Measurements from ENCODE around the gene PRDM15.

PRDM15 gene

DNA sequence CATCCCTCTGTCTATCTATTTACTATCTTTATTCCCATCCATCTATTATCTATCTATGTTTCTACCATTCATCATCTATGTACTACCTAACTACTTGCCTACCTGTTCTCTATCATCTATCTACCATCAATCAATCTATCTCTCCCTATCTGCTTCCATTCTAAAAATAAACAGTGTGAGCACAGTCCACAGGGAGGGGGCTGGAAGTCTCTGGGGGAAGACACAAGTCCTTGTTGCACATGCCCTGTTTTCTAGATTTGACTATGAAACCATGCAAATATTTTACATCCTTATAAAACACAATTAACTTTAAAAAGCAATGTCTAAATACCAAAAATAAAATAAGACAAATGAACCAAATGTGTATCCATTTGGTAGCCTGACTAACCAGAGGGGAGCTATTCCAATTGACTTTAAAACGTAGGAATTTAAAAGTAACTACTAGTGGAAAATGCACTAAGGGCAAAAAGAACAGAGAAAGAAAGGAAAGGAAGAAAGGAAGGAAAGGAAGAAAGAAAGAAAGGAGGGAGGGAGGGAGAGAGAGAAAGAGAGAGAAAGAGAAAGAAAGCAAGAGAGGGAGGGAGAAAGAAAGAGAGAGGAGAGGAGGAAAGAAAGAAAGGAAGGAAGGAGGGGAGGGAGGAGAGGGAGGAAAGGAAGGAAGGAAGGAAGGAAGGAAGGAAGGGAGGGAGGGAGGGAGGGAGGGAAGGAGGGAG is 98.7 kb downstream of the PRDM15 start:
- Histone ChIP-seq H3K4me1 (peaks cover 0 to 36% (median 12%) of the 10 kb centered on the region in 10 experiments; a peak in 11 of 20 replicates), H3K27ac (no peak overlapping the region), H3K4me2 (peak overlapping the region in 2 of 11 experiments; percentile 5 to 21; a peak in 1 of 22 replicates), H4K20me1 (no peaks in the 10 kb centered on the region), H3K9ac (no peak overlapping the region), H3K27me3 (peaks cover 0 to 7% (median 0%) of the 10 kb centered on the region in 11 experiments; a peak in 3 of 22 replicates), H3K9me3 (replicated peaks in 1 of 11) (no peaks in the 10 kb centered on the region), H3K4me3 (no peak overlapping the region), H3K36me3 (no peaks in the 10 kb centered on the region)
- TF ChIP-seq Cebpa-rat (IDR thresholded peaks at IDR 0.05): no peak

DNA sequence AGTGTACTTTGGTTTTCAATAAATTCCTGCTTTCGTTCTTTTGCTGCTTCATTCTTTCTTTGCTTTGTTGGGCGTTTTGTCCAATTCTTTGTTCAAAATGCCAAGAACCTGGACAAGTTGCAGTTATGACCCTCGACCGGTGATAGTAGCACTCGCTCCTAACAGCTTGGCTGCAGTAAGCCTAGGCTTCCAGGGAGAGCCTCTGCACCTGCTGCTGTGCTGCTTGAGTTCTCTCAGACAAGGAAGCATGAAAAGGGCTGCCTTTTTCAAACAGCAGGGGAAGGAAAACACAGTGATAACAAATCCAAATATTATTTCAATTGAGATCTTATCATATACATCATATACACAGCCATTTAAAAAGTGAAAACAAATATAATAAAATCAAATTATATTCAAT is 99.5 kb downstream of the PRDM15 start:
- peaks cover 0 to 7% (median 0%) of the 10 kb centered on the region in 11 experiments; a peak in 3 of 22 replicates for H3K27me3 ChIP-seq
- no peak overlapping the region for H3K9ac ChIP-seq
- H3K9me3 ChIP-seq (replicated peaks in 1 of 11): no peaks in the 10 kb centered on the region
- no peaks in the 10 kb centered on the region for H4K20me1 ChIP-seq
- TF ChIP-seq Cebpa-rat (IDR thresholded peaks at IDR 0.05): no peak
- peaks cover 0 to 36% (median 12%) of the 10 kb centered on the region in 10 experiments; a peak in 11 of 20 replicates for H3K4me1 ChIP-seq
- no peak overlapping the region for H3K4me2 ChIP-seq
- no peak overlapping the region for H3K27ac ChIP-seq
- H3K4me3 ChIP-seq: no peak overlapping the region
- H3K36me3 ChIP-seq: no peaks in the 10 kb centered on the region

DNA sequence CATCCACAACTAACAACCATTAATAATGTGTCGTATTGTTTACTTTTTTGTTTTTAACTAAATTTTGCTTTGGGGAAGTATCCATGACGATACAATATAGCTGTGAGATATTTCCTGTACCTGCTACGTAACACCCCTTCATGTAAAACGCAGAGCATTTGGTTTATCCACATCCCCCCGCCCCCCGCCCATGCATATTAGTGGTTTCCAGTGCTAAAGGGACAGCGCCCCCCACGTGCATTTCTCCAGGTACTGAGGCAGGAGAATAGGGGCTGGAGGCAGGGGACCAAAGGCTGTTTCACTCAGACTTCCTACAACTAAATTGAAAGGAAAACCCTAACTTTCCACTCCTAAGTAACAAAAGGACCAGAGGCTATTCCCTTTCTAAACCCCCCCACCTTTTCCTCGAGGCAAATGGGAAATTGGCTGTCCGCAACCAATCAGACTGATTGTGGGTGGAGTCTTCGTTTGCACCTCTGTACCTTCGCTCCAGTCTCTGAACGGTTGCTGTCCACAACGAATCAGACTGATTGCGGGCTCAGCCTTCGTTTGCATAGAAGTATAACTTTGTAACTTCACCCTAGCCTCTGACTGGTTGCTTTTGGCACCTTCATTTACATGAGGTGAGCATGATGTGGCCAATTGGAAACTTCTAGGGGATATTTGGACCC is 100.1 kb downstream of the PRDM15 start:
- no peak overlapping the region for H3K4me3 ChIP-seq
- no peak overlapping the region for H3K27ac ChIP-seq
- no peak overlapping the region for H3K4me2 ChIP-seq
- no peak for TF ChIP-seq Cebpa-rat (IDR thresholded peaks at IDR 0.05)
- H3K9ac ChIP-seq: no peak overlapping the region
- no peaks in the 10 kb centered on the region for H3K9me3 ChIP-seq (replicated peaks in 1 of 11)
- no peaks in the 10 kb centered on the region for H4K20me1 ChIP-seq
- H3K4me1 ChIP-seq: peaks cover 0 to 35% (median 11%) of the 10 kb centered on the region in 10 experiments; a peak in 11 of 20 replicates
- H3K36me3 ChIP-seq: no peaks in the 10 kb centered on the region
- peaks cover 0 to 7% (median 0%) of the 10 kb centered on the region in 11 experiments; a peak in 3 of 22 replicates for H3K27me3 ChIP-seq

DNA sequence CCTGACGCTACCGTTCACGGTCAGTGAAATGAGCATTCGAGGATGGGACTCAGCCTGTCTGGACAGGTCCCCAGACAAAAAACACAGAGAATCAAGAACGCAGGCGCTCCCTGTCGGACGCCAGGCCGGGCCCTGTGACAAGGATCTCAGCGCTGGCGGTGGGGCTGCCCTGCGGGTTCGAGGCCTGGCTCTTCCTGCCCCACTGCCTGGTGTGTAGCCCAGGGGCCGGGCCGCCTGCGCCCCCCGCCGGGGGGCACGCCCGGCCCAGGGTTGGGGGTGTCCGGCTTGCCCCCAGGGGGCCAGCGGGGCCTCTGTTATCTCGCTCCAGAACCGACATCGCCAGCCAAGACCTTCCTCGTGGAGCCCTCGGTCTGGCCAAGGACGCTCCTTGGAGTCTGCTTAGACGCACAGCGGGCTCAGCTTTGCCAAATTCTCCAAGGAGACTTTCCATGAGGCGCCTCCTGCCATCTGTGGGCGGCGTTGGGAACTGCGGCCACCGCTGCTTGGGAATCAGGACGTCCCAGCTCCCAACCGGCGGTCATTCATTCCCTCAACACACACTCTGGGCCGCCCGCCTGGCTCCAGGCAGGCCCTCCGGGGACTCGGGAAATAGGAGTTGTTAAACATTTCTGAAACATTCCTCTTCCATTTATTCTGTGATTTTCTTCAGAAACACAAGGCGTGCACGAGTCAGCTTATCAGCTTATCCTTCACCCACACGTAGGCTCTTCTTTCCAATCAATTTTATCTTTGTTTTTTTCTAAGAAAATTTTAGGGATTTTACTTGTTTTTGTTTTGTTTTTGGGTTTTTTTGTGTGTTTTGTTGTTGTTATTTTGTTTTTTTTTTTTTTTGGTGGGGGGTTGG is 101.0 kb downstream of the PRDM15 start:
- H3K4me1 ChIP-seq: peaks cover 0 to 26% (median 3%) of the 10 kb centered on the region in 10 experiments; a peak in 11 of 20 replicates
- peak overlapping the region in 9 of 11 experiments; percentile 13 to 52 (median 35); a peak in 11 of 22 replicates for H3K4me2 ChIP-seq
- H3K9me3 ChIP-seq (replicated peaks in 1 of 11): no peaks in the 10 kb centered on the region
- no peak for TF ChIP-seq Cebpa-rat (IDR thresholded peaks at IDR 0.05)
- H3K9ac ChIP-seq: no peak overlapping the region
- no peak overlapping the region for H3K27ac ChIP-seq
- H4K20me1 ChIP-seq: no peaks in the 10 kb centered on the region
- H3K36me3 ChIP-seq: no peaks in the 10 kb centered on the region
- H3K4me3 ChIP-seq: no peak overlapping the region
- peaks cover 0 to 7% (median 0%) of the 10 kb centered on the region in 11 experiments; a peak in 3 of 22 replicates for H3K27me3 ChIP-seq

DNA sequence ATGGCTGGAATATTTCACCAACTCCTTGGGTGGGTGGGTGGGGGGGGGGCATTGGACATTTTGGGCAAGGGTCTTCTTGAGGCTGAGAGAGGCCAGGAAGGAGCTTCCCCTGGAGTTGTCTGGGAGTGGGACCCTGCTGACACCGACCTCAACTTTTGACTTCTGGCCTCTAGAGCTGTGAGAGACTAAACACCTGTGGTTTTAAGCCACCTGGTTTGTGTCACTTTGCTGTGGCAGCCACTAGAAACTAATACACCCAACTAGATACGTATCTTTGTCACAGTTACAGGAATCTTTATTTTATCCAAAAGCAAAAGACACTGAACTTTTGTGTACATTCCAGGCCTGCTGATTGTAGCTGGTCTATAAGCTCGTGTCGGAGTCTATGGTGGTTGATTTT is 102.4 kb downstream of the PRDM15 start:
- no peaks in the 10 kb centered on the region for H4K20me1 ChIP-seq
- H3K9me3 ChIP-seq (replicated peaks in 1 of 11): no peaks in the 10 kb centered on the region
- TF ChIP-seq Cebpa-rat (IDR thresholded peaks at IDR 0.05): no peak
- no peak overlapping the region for H3K27ac ChIP-seq
- H3K27me3 ChIP-seq: peaks cover 0 to 7% (median 0%) of the 10 kb centered on the region in 11 experiments; a peak in 3 of 22 replicates
- H3K4me3 ChIP-seq: no peak overlapping the region
- H3K4me1 ChIP-seq: peaks cover 0 to 22% (median 2%) of the 10 kb centered on the region in 10 experiments; a peak in 9 of 20 replicates
- no peak overlapping the region for H3K9ac ChIP-seq
- no peaks in the 10 kb centered on the region for H3K36me3 ChIP-seq
- no peak overlapping the region for H3K4me2 ChIP-seq

DNA sequence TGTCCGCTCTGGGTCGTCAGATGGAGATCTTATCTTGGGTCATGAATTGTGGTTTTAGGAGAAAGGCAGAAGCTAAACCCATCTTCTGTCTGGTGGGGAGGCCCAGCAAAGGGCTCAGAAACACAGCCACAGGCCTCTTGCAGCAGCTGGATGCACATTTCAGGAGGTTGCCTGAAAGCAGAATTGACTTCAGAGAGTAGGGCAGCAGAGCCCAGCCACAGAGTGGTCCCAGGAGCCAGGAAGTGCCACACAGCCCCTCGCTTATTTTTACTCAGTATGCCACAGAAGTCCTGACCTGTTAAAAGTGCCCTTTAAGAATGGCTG is 104.0 kb downstream of the PRDM15 start:
- H3K9me3 ChIP-seq (replicated peaks in 1 of 11): no peaks in the 10 kb centered on the region
- no peak overlapping the region for H3K27ac ChIP-seq
- H3K4me3 ChIP-seq: no peak overlapping the region
- no peaks in the 10 kb centered on the region for H3K36me3 ChIP-seq
- no peak overlapping the region for H3K9ac ChIP-seq
- H3K4me1 ChIP-seq: peaks cover 0 to 11% (median 0%) of the 10 kb centered on the region in 10 experiments; a peak in 5 of 20 replicates
- no peak for TF ChIP-seq Cebpa-rat (IDR thresholded peaks at IDR 0.05)
- H4K20me1 ChIP-seq: peaks cover 0 to 9% (median 0%) of the 10 kb centered on the region in 11 experiments; a peak in 3 of 22 replicates
- H3K27me3 ChIP-seq: peaks cover under 1 to 14% (median 8%) of the 10 kb centered on the region in 11 experiments; a peak in 19 of 22 replicates
- H3K4me2 ChIP-seq: no peak overlapping the region

DNA sequence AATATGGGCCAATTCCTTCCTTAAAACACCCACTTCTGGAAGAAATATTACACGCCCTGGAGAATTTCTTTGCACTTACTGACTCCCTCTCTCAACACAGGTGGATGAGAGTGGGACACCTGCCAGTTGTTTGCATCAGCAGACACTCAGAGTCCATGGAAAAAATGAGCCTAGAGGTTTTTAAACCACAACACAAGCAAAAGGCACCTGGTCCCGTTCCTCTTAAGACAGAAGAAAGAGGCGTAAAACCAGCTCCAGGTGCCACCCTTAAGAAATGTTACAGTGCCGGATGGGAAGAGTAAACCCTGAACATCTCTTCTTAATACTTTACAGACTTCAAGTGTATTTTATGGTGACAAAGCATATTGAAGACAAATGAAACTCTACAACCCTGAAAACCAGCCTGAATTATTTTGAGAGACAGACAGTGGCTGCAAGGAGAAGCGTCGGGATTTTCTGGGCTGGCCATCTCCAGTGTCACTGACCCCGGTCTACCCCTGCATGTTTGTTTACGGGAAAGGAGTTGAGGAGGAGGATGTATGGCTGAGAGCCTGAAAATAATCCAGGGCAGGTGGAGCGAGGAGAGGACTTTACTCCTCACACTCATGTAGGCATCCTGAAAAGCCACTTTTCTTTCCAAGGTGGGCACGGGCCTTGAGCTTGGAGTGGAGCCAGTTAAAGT is 104.5 kb downstream of the PRDM15 start:
- Histone ChIP-seq H3K9ac (no peak overlapping the region), H4K20me1 (peaks cover 0 to 11% (median 0%) of the 10 kb centered on the region in 11 experiments; a peak in 3 of 22 replicates), H3K27ac (no peak overlapping the region), H3K9me3 (replicated peaks in 1 of 11) (no peaks in the 10 kb centered on the region), H3K27me3 (peaks cover 6 to 19% (median 13%) of the 10 kb centered on the region in 11 experiments), H3K4me2 (no peak overlapping the region), H3K4me3 (no peak overlapping the region), H3K36me3 (no peaks in the 10 kb centered on the region), H3K4me1 (peaks cover 0 to 10% (median 0%) of the 10 kb centered on the region in 10 experiments; a peak in 5 of 20 replicates)
- TF ChIP-seq Cebpa-rat (IDR thresholded peaks at IDR 0.05): no peak

DNA sequence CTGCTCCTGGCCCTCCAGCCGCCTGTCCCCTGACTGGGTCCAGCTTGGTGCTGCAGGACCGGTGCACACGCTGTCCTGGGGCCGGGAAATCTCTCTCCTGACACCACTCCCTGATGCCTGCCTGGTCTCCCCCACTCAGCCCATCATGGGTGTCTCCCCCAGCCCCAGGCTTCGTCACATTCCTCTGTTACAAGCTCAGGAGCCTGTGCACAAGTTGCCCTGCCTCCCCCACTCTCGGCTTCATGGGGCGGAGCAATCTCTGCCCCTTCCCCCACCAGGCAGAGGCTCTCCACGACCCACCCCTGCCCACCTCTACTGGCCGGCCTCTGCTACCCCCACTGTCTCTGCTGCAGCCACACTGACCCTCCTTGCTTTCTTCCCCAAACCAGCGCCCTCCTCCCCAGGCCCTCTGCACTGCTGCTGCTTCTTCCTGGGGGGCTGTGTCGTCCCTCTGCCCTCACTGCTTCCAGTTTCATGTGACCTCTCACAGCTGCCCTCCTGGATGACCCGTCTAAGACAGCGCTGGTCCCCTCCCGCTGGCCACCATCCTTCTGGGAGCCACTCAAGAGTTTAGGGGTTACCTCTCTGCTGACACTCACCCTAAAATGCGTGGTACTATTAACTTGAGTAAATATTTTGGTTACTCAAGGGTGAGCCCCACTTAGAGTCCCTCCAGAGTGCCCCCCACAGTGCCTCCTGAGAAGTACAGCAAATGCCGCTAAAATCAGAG is 106.6 kb downstream of the PRDM15 start:
- Histone ChIP-seq H3K9me3 (replicated peaks in 1 of 11) (no peaks in the 10 kb centered on the region), H3K4me1 (peaks cover 13 to 16% (median 15%) of the 10 kb centered on the region in 10 experiments), H3K4me3 (no peak overlapping the region), H4K20me1 (peaks cover 0 to 21% (median 5%) of the 10 kb centered on the region in 11 experiments; a peak in 6 of 22 replicates), H3K9ac (no peak overlapping the region), H3K36me3 (no peaks in the 10 kb centered on the region), H3K4me2 (no peak overlapping the region), H3K27ac (no peak overlapping the region), H3K27me3 (peaks cover 27 to 38% (median 33%) of the 10 kb centered on the region in 11 experiments)
- TF ChIP-seq Cebpa-rat (IDR thresholded peaks at IDR 0.05): no peak

All from BLaER1 treated with 17β-estradiol and CSF1 and Interleukin-3, amounts not matched to agents 10 nM and 100 nM (cell line).